Stimulated activated CD4-positive, alpha-beta T cell treated with anti-CD3 and anti-CD28 coated beads, Interleukin-1b, Interleukin-23, amount 100 ng/mL, for 48 hours (primary cell): ENCODE results near the gene NACA.
"Not testable (repeated sequence)": the region's sequence is repeated elsewhere in the genome, so short reads cannot be mapped to it uniquely, and the experiment has no call there.

Experiments
- DNase-seq: peaks from one replicate; pipeline ENCODE4 v3.0.0-alpha.2; 2020

The NACA gene

DNA sequence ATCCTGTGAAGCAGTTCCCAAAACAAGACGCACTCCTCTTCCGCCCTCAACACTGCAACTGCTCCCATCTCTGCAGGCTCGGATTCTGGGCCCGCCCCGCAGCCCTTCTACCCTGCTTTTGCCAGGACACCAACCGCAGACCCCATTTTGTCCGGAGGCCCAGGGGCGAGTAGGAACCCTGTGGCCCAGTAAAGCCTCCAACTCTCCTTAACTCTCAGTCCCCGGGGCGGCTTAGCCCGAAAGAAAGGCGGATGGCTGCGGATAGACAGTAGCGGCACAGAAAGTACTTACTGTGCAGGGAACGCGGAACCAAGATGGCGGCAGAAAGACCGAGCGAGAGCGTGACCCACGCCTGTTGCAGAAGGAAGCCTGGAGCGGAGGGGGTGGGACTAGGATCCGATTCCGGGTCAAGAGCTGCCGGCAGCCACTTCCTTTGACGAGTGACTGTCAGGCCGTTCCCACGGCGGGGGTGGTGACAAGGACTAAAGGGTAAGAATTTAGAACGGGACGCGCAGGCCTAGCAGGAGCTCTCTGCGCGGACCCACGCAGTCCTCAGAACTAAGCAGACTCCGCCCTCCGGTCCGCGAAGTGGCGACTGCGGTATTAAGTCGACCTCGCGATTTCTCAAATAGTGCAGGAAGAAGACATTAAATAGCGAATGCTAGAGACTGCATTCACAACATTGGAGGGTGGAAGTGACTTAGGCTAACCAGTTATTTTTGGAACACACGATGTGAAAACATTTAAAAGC is at the start of gene NACA:
Gene NACA, minus strand, starts transcription at position 328 of the 751 bp plus-strand sequence. CDS start 778 bp downstream, outside the sequence.
- DNase-seq: peak; percentile 99

DNA sequence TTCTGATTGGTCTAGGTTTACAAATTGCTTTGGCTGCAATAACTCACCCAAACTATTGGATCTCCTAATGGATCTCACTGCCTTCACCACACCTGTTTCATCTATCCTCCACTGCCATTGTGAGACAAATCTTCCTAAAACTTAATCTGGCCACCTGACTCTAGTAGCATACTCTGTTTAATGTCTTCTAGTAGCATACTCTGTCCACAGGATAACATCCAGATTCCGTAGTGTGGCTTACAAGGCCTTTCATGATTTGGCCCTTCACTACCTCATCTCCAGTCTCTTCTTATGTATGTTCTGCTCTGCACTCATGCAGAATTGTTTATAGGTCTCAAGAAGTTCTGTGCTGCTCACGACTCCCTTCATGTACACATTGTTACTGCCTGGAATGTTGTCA is 48.0 kb upstream of the NACA start:
- DNase-seq: no peak

GRCh38 chr12:56772625-56773024 is 47.5 kb upstream of the NACA start:
- DNase-seq: no peak

- no peak for DNase-seq
These were observed 44.8 kb upstream of the NACA start for GRCh38 chr12:56769868-56770267.

DNA sequence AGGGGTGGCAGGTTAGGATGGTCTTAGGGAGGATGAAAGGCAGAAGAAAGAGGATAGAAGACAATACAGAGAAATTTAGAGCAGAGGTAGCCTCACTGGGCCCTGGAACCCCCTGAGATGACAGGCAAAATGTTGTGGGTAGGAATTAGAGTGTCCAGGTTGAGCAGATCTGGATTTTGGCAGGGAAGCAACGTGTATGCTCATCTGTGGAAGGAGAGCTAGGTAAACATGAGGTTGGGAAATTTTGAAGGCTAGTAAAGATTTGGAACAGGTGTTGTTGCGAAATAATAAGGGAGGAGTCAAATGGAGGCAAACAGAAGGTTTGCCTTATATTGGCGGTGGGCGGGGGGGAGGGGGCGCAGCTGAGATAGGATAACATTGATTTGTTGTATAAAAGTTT is 43.3 kb upstream of the NACA start:
- DNase-seq: no peak

GRCh38 chr12:56766535-56766934 is 41.4 kb upstream of the NACA start:
- no peak for DNase-seq

GRCh38 chr12:56763753-56764657 is 38.9 kb upstream of the NACA start:
- DNase-seq: no peak

DNA sequence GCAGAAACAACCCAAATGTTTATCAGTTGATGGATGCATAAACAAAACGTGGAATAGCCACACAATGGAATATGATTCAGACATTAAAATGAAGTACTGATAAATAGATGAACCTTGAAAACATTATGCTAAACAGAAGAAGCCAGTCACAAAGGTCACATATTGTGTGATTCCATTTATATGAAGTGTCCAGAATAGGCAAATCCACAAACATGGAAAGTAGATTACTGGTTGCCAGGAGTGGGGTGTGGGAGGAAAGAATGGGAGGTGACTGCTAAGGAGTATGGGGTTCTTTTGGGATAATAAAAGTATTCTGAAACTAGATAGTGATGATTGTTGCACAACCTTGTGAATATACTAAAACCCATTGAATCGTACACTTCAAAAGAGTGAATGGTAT is 36.7 kb upstream of the NACA start:
- DNase-seq: no peak

GRCh38 chr12:56760460-56760859 is 35.4 kb upstream of the NACA start:
- DNase-seq: no peak

DNA sequence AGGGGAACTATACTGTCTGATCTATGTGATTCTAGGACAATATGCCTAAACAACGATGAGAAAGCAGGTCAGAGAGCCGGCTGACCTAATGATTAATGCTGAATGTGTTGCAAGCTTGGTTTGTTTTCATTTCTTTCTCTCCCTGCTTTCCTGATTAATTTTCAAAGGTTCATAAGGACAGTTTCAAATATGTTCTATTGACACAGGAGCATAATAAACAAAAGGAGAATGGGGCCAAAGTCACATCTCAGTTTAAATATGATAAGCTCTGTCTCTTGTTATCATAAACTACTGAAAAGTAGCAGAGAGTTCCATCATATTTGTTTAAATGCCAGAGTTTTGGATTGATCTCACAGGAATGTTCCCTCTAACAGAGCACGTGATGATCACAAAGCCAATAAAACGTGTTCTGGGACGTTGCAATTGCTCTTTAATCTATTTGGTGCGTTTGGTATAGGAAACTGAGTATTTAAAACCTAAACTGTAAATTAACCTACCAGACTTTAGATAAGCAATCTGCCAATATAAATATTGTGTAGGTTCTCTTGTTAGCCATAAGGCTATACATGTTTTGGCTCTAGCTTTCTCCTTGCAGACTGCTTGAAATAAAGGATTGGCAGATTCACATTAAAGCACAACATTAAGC is 34.3 kb upstream of the NACA start:
- DNase-seq: no peak

- no peak for DNase-seq
These were observed 33.7 kb upstream of the NACA start for GRCh38 chr12:56758728-56759262.

DNA sequence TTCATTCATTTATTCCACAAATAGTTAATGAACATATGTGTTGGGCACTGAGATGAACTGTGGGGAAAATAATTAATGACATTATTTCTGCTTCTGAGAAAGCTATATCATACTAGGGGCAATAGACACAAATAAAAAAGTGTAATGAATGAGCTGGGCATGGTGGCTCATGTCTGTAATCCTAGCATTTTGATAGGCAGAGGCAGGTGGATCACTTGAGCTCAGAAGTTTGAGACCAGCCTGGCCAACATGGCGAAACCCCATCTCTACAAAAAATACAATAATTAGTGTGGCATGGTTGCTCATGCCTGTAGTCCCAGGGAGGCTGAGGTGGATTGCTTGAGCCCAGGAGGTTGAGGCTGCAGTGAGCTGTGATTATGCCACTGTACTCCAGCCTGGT is 32.9 kb upstream of the NACA start:
- not testable (repeated sequence) for DNase-seq

DNA sequence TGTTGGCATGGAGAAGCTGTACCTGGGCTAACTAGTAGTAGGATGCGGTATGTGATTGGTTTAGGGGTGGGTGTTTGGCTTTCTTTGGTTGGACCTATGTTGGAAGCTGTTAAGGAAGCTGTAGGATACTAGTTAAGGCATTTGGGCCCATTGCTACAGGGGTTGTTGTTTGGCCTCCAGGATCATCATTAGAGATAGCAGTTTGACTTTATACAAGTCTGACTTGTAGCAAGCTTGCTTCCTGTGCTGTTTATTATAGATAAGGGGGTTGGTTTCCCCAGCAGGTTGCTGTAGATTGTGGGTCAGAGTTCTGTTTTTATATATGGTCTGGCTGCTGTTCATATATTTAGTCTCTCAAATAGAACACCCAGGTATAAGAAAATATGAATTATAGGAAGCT is 28.5 kb upstream of the NACA start:
- no peak for DNase-seq

GRCh38 chr12:56751712-56752598 is 26.9 kb upstream of the NACA start, which contains the start of gene PRIM1:
PRIM1 (minus strand) TSS chr12:56752323; CDS start chr12:56752298, 25 bp downstream.
- peak; percentile 91 for DNase-seq

DNA sequence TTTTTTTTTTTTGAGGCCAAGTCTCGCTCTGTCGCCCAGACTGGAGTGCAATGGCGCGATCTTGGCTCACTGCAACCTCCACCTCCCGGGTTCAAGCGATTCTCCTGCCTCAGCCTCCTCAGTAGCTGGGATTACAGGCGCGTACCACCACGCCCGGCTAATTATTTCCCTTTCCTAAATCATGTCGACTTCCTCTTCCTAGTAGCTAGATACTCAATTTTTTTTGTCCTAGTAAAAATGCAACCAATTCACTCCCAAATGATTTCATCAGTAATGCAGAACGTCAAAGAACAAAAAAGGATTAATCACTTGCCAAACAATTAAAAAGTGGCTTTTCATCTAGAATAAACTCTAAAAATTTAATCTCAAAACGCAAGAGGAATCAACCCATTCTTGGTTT is 25.5 kb upstream of the NACA start:
- DNase-seq: not testable (repeated sequence)

DNA sequence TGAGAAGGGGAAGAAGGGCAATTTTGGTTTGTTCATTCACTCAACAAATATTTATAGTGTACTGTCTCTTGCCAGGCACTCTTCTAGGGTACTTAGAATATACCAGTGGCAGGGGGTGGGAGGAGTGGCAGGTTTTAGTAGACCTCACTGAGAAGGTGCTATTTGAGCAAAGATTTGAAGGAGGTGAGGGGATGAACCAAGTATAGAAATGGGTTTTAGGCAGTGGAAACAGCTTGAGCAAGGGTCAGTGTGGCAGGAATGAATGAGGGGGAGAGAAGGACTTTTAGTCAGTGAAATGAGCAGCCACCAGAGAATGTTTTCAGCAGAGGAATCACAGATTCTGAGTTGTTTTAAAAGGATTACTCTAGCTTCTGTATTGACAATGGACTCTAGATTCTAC is 24.8 kb upstream of the NACA start:
- no peak for DNase-seq

DNA sequence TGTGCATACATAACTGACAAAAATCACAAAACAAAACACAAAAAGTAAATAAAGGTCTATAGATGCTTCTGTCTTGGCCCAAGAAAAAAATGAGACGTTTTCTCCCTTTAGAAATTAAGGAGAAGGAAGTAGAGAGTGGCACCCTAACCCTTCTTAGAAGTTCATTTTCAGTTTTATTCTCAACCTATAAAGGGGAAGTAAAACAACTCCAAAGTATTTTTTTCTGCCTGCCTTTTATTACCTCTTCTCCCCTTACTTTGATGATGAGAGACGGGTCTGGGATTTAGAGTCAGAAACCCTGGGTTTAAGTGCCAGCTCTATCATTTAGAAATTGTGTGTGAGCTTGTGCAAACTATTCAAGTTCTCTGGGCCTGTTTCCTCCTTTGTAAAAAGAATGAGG is 24.3 kb upstream of the NACA start:
- DNase-seq: no peak

GRCh38 chr12:56728139-56728861 is 3.2 kb upstream of the NACA start:
- DNase-seq: no peak

DNA sequence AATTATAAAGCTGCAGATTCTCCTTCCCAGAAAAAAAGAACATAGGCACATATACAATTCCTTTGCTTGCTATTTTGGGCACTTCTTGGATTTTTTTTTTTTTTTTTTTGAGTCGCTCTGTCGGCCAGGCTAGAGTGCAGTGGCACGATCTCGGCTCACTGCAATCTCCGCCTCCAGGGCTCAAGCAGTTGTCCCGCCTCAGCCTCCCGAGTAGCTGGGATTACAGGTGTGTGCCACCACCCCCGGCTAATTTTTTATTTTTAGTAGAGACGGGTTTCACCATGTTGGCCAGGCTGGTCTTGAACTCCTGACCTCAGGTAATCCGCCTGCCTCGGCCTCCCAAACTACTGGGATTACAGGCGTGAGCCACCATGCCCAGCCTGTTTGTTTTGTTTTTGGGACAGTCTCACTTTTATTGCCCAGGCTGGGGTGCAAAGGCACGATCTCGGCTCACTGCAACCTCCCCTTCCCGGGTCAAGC is 1.1 kb upstream of the NACA start:
- not testable (repeated sequence) for DNase-seq

DNA sequence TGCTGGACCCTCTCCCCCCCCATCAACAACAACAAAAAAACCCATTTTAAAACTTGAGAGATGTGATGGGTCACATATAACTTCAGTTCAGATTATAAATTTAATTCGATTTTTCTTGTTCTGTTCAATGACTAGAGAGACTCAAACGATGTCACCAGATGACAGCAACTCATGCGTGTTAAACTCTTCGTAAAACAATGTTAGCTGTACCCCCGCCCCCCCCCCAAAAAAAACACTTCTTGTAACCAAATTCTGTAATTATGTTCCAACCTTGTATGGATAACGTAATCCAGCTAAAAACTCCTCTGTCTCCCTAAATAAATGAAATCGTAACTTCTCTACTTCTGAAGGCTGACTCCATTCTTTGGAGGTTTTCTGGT is 614 bp upstream of the NACA start:
- no peak for DNase-seq

DNA sequence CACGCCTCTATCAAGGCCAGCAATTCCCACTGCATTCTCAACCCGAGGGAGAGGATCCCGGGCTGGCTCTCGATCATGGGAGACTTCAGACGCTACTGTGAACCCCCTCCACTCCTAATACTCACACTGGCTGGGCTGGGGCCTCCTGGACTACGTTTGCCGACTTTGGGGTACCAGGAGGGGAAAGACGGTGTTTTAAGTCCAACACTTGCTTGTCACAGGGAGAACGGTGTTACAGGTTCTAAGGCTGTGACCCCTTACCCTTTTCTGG is 463 bp downstream of the NACA start:
- no peak for DNase-seq
